Stimulated activated effector memory CD8-positive, alpha-beta T cell treated with anti-CD3 and anti-CD28 coated beads, Interleukin-12 subunit alpha, Interleukin-12 subunit beta, amount 100 ng/mL, for 72 hours (primary cell): ENCODE results near the gene FAAP20.

Experiments used
- ATAC-seq: fragments of 150-1000 bp; cut with Tn5 transposase; 2 replicates; pipeline ENCODE4 v1.10.0; 2021
- DNase-seq, 2 donors: peaks; one replicate each; pipeline ENCODE4 v3.0.0; 2021 to 2022; ENCODE audit warnings: low spot score in 2 of 2
- H3K27ac Mint-ChIP-seq: one replicate; pipeline ENCODE4 v1.8.0; 2022; ENCODE audit warnings: mild to moderate bottlenecking, mixed read lengths
- H3K36me3 Mint-ChIP-seq: one replicate; pipeline ENCODE4 v1.8.0; 2022; ENCODE audit warnings: mild to moderate bottlenecking, mixed read lengths
- H3K4me1 Mint-ChIP-seq: one replicate; pipeline ENCODE4 v1.8.0; 2022; ENCODE audit warnings: mixed read lengths
- H3K4me3 Mint-ChIP-seq: one replicate; pipeline ENCODE4 v1.8.0; 2022; ENCODE audit warnings: mild to moderate bottlenecking, mixed read lengths
- H3K9me3 Mint-ChIP-seq: one replicate; pipeline ENCODE4 v1.8.0; 2022; ENCODE audit warnings: mixed read lengths

The FAAP20 gene

GRCh38 chr1:2170211-2170610 is 24.4 kb downstream of the FAAP20 start:
- H3K9me3 Mint-ChIP-seq: no peaks in the 10 kb centered on the region
- H3K36me3 Mint-ChIP-seq: peaks cover 6% of the 10 kb centered on the region
- H3K4me3 Mint-ChIP-seq: no peak overlapping the region
- peaks cover 8% of the 10 kb centered on the region for H3K4me1 Mint-ChIP-seq
- no peak for ATAC-seq
- H3K27ac Mint-ChIP-seq: no peak overlapping the region
- DNase-seq: no peak

GRCh38 chr1:2169200-2169836 is 25.3 kb downstream of the FAAP20 start:
- no peak overlapping the region for H3K27ac Mint-ChIP-seq
- no peaks in the 10 kb centered on the region for H3K9me3 Mint-ChIP-seq
- H3K36me3 Mint-ChIP-seq: peaks cover 6% of the 10 kb centered on the region
- DNase-seq (no peak), ATAC-seq (no peak)
- H3K4me1 Mint-ChIP-seq: peaks cover 6% of the 10 kb centered on the region
- no peak overlapping the region for H3K4me3 Mint-ChIP-seq

DNA sequence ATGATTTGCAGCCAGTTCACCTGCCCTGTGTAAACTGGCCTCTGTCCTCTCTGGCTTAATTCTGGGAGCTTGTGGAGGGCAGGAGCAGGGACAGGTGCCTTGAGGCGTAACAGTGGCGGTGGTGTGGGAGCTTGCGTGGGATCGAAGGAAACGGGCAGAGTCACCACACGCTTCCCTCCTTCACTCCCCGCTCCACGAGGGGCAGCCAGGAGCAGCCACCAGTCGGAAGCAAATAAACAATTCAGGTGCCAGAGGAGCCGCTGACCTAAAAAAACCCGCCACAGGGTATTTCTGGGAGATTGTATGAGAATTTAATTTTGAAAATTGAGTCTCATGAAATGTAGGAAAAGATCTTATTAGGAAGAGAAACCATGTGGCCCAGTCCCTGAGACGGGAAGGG is 26.0 kb downstream of the FAAP20 start:
- Mint-ChIP-seq H3K4me3 (no peak overlapping the region), H3K4me1 (no peaks in the 10 kb centered on the region), H3K9me3 (no peaks in the 10 kb centered on the region), H3K27ac (no peak overlapping the region), H3K36me3 (peaks cover 6% of the 10 kb centered on the region)
- DNase-seq (no peak), ATAC-seq (no peak)

DNA sequence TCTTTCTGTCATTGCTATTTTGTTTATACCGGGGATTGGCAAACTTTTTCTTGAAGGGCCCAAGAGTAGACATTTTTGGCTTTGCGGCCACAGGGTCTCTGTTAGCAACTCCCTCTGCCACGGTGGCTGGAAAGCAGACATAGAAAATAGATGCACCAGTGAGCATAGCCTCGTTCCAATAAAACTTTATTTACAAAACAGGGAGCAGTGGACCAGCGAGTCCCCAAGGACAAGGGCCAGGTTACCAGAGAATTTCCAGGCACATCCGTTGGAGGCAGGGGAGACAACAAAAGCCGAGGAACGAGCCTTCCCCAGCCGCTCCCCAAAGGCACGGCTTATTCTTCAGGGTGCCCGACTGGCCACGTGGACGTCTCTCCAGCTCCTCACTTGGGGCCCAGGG is 26.5 kb downstream of the FAAP20 start:
- H3K9me3 Mint-ChIP-seq: no peaks in the 10 kb centered on the region
- H3K27ac Mint-ChIP-seq: no peak overlapping the region
- ATAC-seq: no peak
- no peaks in the 10 kb centered on the region for H3K4me1 Mint-ChIP-seq
- no peak for DNase-seq
- no peak overlapping the region for H3K4me3 Mint-ChIP-seq
- peaks cover 4% of the 10 kb centered on the region for H3K36me3 Mint-ChIP-seq

DNA sequence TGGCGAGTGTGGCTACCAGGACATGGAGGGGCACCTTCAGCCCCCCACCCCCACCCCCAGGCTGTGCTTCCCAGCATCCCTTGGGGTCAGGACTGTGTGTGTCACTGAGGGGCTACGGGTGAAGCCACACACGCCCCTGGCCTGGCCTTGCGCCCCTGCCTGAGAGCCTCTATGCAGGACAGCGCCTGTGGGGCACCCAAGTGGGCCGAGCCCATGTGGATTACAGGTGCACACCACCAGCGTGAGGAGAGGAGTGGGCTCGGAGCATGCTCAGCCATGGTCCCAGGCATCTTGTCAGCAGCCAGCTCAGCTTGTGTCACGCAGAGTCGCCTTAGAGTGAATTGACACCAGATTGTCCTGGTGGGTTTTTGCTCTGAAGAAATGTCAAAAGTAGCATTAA is 27.9 kb downstream of the FAAP20 start:
- ATAC-seq: no peak

GRCh38 chr1:2166254-2166653 is 28.3 kb downstream of the FAAP20 start:
- no peaks in the 10 kb centered on the region for H3K36me3 Mint-ChIP-seq
- DNase-seq (no peak), ATAC-seq (no peak)
- H3K9me3 Mint-ChIP-seq: no peaks in the 10 kb centered on the region
- no peak overlapping the region for H3K4me3 Mint-ChIP-seq
- H3K4me1 Mint-ChIP-seq: no peaks in the 10 kb centered on the region
- H3K27ac Mint-ChIP-seq: no peak overlapping the region

More for the DNA sequence above, 27.9 kb downstream of the FAAP20 start:
- H3K9me3 Mint-ChIP-seq: no peaks in the 10 kb centered on the region
- H3K36me3 Mint-ChIP-seq: no peaks in the 10 kb centered on the region
- no peak for DNase-seq
- no peak overlapping the region for H3K27ac Mint-ChIP-seq
- H3K4me1 Mint-ChIP-seq: no peaks in the 10 kb centered on the region
- H3K4me3 Mint-ChIP-seq: no peak overlapping the region

- no peak for DNase-seq
- ATAC-seq: no peak
- no peaks in the 10 kb centered on the region for H3K9me3 Mint-ChIP-seq
- no peak overlapping the region for H3K27ac Mint-ChIP-seq
- no peaks in the 10 kb centered on the region for H3K36me3 Mint-ChIP-seq
- H3K4me3 Mint-ChIP-seq: no peak overlapping the region
- peaks cover 4% of the 10 kb centered on the region for H3K4me1 Mint-ChIP-seq
Observed at GRCh38 chr1:2165646-2166045, 28.9 kb downstream of the FAAP20 start.

DNA sequence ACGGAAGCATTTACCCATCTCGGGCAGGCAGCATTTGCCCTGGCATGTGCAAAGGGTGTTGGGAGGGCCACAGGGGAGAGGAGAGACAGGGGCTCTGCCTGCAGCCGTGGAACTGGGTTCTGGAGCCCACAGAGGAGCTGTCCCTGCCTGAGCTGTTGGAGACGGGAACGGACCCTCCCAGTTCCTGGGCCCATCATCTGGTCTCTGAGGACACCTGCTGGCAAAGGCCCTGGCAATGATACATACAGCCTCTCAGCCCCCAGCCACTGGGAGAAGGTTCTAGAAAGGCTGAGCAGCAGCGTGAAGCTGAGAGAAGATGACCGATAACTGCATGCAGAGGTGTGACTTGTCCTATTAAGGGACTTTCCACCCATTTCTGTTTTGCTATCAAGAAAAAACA is 31.4 kb downstream of the FAAP20 start:
- H3K36me3 Mint-ChIP-seq: no peaks in the 10 kb centered on the region
- H3K4me3 Mint-ChIP-seq: no peak overlapping the region
- H3K4me1 Mint-ChIP-seq: peaks cover 10% of the 10 kb centered on the region
- DNase-seq: no peak
- H3K9me3 Mint-ChIP-seq: no peaks in the 10 kb centered on the region
- peak overlapping the region; percentile 27 for H3K27ac Mint-ChIP-seq
- no peak for ATAC-seq

DNA sequence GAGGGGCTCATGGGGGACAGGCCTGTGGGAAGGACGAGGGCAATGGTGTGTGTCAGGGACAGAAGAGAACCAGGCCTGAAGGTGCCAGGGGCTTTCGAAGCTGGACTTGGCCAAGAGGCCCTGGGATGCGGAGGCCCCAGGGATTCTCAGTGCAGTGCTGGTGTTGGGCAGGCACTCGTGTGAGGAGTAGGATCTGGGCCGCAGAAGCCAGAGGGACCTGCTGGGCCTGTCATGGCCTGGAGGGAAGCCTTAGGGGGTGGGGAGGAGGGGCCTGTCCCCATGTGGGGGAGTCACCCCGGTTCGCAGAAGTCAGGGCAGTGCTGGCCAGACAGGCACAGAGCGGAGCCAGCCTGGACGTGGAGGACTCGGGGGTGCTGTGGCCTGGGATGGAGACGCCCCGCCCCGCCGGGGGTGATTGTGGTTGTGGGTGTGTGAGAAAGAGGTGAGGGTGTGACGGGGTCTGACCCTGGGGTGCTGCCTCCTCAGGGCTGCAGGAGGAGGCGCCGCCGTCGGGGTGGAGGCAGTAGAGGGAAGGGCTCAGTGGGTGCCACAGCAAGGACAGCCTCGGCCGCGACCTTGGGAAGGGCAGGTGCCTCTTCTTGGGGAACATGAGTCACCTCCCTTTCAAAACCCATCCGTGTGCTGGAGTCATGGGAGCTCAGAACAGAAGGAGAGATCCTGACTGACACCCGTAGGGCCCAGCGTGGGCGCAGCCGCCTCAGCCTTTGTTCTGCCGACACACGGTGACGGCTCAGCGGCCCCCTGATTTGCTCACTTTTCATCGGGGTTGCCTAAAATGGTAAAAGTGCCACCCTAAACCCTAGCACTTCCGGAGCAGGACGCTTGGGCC is 33.9 kb downstream of the FAAP20 start:
- Mint-ChIP-seq H3K36me3 (no peaks in the 10 kb centered on the region), H3K4me3 (no peak overlapping the region), H3K9me3 (no peaks in the 10 kb centered on the region), H3K27ac (peak overlapping the region; percentile 71), H3K4me1 (peaks cover 10% of the 10 kb centered on the region)
- peak; percentile 61 for ATAC-seq
- no peak for DNase-seq

DNA sequence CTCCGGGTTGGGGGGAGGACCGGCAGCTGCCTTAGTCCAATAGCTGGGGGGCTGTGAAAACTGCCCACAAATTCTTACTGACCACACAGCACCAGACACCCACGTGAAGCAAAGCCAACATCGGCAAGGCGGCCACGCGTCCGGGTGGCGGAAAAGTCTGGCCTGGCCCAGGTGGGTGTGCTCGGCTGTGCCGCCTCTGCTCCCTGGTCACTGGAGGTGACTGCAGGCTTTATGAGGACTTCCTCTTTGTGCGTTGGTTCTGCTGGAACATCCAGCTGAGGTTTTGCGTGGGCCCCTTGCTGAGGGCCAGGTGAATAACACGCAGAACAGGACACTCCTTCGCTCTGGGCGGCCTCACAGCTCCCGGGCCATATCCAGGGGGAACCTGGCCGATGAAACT is 35.4 kb downstream of the FAAP20 start:
- Mint-ChIP-seq H3K9me3 (no peaks in the 10 kb centered on the region), H3K4me1 (peaks cover 19% of the 10 kb centered on the region), H3K36me3 (no peaks in the 10 kb centered on the region), H3K4me3 (no peak overlapping the region), H3K27ac (no peak overlapping the region)
- ATAC-seq: no peak
- no peak for DNase-seq

- no peaks in the 10 kb centered on the region for H3K36me3 Mint-ChIP-seq
- H3K4me3 Mint-ChIP-seq: no peak overlapping the region
- H3K9me3 Mint-ChIP-seq: no peaks in the 10 kb centered on the region
- H3K27ac Mint-ChIP-seq: no peak overlapping the region
- no peak for DNase-seq
- no peak for ATAC-seq
- H3K4me1 Mint-ChIP-seq: peaks cover 19% of the 10 kb centered on the region
Observed at GRCh38 chr1:2158272-2158671, 36.3 kb downstream of the FAAP20 start.

DNA sequence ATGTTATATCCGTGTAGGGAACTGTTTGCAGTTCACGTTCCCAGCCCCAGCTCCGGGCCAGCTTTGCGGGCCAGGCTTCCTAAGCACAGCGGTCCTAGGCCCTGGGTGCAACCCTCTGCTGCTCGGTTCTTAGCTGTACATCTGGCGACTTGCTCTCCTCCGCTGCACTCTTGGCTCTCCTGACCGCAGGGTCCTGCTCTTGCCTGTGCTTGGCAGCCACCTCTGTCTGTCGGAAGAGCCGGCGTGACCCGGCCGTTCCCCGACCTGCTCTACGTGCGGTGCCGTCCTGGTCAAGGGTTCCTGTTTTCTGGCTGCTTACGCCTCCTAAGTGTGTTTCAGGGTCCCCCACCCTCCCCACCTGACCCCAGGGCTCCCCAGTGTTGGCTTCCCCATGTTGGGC is 36.7 kb downstream of the FAAP20 start:
- no peak overlapping the region for H3K4me3 Mint-ChIP-seq
- H3K27ac Mint-ChIP-seq: no peak overlapping the region

DNA sequence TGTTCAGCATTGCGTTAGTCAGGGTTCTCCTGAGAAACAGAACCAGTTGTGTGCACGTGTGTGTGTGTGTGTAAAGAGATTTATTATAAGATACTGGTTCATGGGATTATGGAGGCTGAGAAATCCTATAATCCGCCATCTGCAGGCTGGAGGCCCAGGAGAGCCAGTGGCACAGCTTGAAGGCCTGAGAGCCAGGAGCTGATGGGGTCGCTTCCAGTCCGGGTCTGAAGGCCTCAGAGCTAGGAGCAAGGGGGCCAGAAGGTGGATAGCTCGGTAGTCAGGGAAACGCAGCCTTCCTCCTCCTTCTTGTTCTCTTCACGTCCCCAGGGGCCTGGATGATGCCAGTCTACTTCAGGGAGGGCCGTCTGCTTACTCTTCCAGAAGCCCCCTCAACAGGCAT is 37.7 kb downstream of the FAAP20 start:
- DNase-seq: no peak
- H3K4me3 Mint-ChIP-seq: no peak overlapping the region
- peak overlapping the region; percentile 64 for H3K27ac Mint-ChIP-seq
- ATAC-seq: no peak
- H3K4me1 Mint-ChIP-seq: peaks cover 25% of the 10 kb centered on the region
- no peaks in the 10 kb centered on the region for H3K9me3 Mint-ChIP-seq
- no peaks in the 10 kb centered on the region for H3K36me3 Mint-ChIP-seq

More for the DNA sequence above, 36.7 kb downstream of the FAAP20 start:
- no peaks in the 10 kb centered on the region for H3K9me3 Mint-ChIP-seq
- H3K36me3 Mint-ChIP-seq: no peaks in the 10 kb centered on the region
- peaks cover 20% of the 10 kb centered on the region for H3K4me1 Mint-ChIP-seq
- no peak for ATAC-seq
- DNase-seq: no peak

DNA sequence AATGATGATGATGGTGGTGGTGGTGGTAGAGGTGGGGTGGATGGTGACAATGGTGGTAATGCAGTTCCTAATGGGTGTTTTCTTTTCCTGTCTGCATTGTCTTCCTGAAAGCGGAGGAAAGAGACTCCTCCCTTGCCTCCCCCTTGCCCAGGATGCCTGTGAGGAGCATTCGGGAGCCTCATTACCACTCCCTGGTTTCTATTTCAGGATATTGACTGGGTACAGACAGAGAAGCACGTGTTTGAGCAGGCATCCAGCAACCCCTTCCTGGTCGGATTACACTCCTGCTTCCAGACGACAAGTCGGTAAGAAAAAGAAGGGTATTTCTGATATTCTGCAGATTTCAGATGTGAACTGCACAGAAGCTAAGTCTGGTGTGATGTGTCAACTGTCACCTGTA is 38.8 kb downstream of the FAAP20 start:
- no peaks in the 10 kb centered on the region for H3K9me3 Mint-ChIP-seq
- peaks cover 28% of the 10 kb centered on the region for H3K4me1 Mint-ChIP-seq

GRCh38 chr1:2155147-2155598 is 39.4 kb downstream of the FAAP20 start:
- Mint-ChIP-seq H3K9me3 (no peaks in the 10 kb centered on the region), H3K27ac (no peak overlapping the region), H3K4me3 (no peak overlapping the region), H3K36me3 (no peaks in the 10 kb centered on the region), H3K4me1 (peaks cover 26% of the 10 kb centered on the region)
- ATAC-seq: peak; percentile 36
- DNase-seq: no peak

More for the DNA sequence above, 38.8 kb downstream of the FAAP20 start:
- no peak overlapping the region for H3K27ac Mint-ChIP-seq
- ATAC-seq: no peak
- H3K36me3 Mint-ChIP-seq: no peaks in the 10 kb centered on the region
- no peak overlapping the region for H3K4me3 Mint-ChIP-seq
- no peak for DNase-seq

DNA sequence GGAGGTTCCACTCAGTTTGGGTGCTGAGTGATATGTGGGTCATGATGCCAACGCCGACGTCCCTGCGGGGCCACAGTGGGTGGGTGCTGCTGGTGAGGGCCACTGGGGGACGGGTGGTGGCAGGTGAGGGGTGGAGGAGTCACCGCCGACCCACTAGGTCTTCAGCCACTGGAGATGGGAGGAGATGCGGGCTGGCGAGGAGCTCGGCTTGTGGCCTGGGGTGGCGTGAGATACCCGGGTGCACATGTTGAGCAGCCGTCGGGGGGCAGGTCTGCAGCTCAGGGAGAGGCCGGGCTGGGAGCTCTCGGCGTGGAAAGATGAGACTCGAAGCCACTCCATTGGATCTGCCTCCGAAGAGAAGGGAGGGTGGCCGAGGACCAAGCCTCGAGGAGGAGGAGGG is 40.5 kb downstream of the FAAP20 start:
- Mint-ChIP-seq H3K36me3 (no peaks in the 10 kb centered on the region), H3K9me3 (no peaks in the 10 kb centered on the region), H3K4me1 (peaks cover 24% of the 10 kb centered on the region), H3K27ac (no peak overlapping the region), H3K4me3 (no peak overlapping the region)
- no peak for ATAC-seq
- no peak for DNase-seq
